ENCODE data around the gene SPZ1.

Gene SPZ1

DNA sequence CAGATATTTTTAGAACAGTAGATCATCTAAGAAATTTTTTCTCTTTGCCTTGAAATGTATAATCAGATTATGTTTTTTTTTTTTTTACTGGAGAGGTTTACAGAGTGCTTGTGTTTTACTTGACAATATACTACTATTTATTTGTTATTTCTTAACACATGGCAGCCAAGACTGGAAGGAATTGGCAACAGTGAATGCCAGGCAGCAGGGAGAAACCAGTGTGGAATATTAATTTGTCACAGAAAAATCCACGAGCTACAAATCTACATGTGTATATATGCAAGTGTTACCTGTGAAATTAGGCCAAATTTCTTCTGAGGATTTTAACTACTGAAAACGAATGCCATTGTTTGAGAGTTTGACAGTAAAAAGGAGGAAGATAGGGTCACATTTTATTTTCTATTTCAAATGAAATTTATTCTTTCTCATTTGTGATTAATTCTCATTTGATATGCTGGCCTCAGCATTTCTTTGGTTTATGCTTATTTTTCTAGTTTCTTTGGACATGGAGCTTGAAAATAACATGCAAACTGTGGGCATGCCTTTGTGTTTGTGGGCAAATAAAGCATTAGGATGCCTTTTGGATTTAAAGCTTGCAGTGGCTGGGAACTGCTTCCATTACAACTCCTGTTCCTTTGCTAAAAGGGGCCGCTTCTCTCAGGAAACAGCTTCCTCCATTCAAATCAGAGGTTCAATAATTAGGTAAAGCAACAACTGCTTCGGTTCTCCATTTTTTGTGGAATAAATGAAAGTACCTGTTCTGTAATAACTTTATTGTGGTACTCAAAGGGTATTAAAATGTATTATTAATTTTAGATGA lies 49.1 kb downstream of the SPZ1 start:
- no peaks in the 10 kb centered on the region for H3K27me3 ChIP-seq (ENCODE audit: insufficient read depth, low read length, poor library complexity)
- TF ChIP-seq, protein P1, sequence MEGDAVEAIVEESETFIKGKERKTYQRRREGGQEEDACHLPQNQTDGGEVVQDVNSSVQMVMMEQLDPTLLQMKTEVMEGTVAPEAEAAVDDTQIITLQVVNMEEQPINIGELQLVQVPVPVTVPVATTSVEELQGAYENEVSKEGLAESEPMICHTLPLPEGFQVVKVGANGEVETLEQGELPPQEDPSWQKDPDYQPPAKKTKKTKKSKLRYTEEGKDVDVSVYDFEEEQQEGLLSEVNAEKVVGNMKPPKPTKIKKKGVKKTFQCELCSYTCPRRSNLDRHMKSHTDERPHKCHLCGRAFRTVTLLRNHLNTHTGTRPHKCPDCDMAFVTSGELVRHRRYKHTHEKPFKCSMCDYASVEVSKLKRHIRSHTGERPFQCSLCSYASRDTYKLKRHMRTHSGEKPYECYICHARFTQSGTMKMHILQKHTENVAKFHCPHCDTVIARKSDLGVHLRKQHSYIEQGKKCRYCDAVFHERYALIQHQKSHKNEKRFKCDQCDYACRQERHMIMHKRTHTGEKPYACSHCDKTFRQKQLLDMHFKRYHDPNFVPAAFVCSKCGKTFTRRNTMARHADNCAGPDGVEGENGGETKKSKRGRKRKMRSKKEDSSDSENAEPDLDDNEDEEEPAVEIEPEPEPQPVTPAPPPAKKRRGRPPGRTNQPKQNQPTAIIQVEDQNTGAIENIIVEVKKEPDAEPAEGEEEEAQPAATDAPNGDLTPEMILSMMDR (IDR thresholded peaks at IDR 0.05; ENCODE audit: borderline replicate concordance, extremely low read depth, low read length, poor library complexity, severe bottlenecking): no peak
- TF ChIP-seq EZH2 (IDR thresholded peaks at IDR 0.05; ENCODE audit: borderline replicate concordance, low read depth, low read length, severe bottlenecking): no peak
- ATAC-seq (ENCODE audit: insufficient read depth, low read depth) (no peak), DNase-seq (no peak)
- H3K4me3 ChIP-seq (ENCODE audit: low read depth in 1 of 2, low read length in 2 of 2): no peak overlapping the region
- no peaks in the 10 kb centered on the region for H3K4me1 ChIP-seq (ENCODE audit: insufficient read depth, low read length)
- no peak overlapping the region for H3K9ac ChIP-seq (ENCODE audit: low read depth, low read length)
- no peaks in the 10 kb centered on the region for H3K36me3 ChIP-seq (ENCODE audit: insufficient read depth, low read length)
- H3K27ac ChIP-seq (ENCODE audit: low read length): no peak overlapping the region
- no peaks in the 10 kb centered on the region for H4K20me1 ChIP-seq (ENCODE audit: insufficient read depth, low read length)
- H3K9me3 ChIP-seq (ENCODE audit: insufficient read depth, low read length, severe bottlenecking): no peaks in the 10 kb centered on the region
- no peaks in the 10 kb centered on the region for H3K79me2 ChIP-seq (ENCODE audit: insufficient read depth, low read length)
- no peak overlapping the region for H2AFZ ChIP-seq (ENCODE audit: low read depth, low read length)
- H3K4me2 ChIP-seq (ENCODE audit: insufficient read depth, low read length): no peak overlapping the region

DNA sequence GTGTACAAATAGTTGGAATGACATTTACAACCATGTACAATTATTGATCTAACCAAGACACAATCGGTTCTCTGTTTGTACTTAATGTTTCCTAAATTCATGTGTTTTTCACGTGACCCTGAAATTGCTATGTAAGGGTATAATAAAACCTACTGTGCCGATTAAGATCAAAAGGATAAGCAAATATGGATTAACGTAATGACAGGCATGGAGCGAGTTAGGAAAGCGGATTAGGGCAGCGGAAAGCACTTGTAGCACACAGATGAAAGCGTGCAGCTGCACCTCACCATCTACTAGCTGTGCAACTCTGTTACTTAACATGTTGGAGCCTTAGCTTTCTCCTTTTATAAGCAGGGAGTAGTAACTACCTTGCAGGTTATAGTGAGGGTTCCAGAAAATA lies 49.7 kb downstream of the SPZ1 start:
- TF ChIP-seq, protein P1 (IDR thresholded peaks at IDR 0.05; ENCODE audit: borderline replicate concordance, extremely low read depth, low read length, poor library complexity, severe bottlenecking): no peak
- no peak for TF ChIP-seq EZH2 (IDR thresholded peaks at IDR 0.05; ENCODE audit: borderline replicate concordance, low read depth, low read length, severe bottlenecking)
- H3K4me2 ChIP-seq (ENCODE audit: insufficient read depth, low read length): no peak overlapping the region
- H3K9me3 ChIP-seq (ENCODE audit: insufficient read depth, low read length, severe bottlenecking): no peaks in the 10 kb centered on the region
- no peak overlapping the region for H2AFZ ChIP-seq (ENCODE audit: low read depth, low read length)
- no peaks in the 10 kb centered on the region for H3K4me1 ChIP-seq (ENCODE audit: insufficient read depth, low read length)
- H4K20me1 ChIP-seq (ENCODE audit: insufficient read depth, low read length): no peaks in the 10 kb centered on the region
- no peaks in the 10 kb centered on the region for H3K27me3 ChIP-seq (ENCODE audit: insufficient read depth, low read length, poor library complexity)
- no peaks in the 10 kb centered on the region for H3K36me3 ChIP-seq (ENCODE audit: insufficient read depth, low read length)
- H3K79me2 ChIP-seq (ENCODE audit: insufficient read depth, low read length): no peaks in the 10 kb centered on the region
- DNase-seq: no peak
- H3K4me3 ChIP-seq (ENCODE audit: low read depth in 1 of 2, low read length in 2 of 2): no peak overlapping the region
- H3K27ac ChIP-seq (ENCODE audit: low read length): no peak overlapping the region
- H3K9ac ChIP-seq (ENCODE audit: low read depth, low read length): no peak overlapping the region
- no peak for ATAC-seq (ENCODE audit: insufficient read depth, low read depth)

DNA sequence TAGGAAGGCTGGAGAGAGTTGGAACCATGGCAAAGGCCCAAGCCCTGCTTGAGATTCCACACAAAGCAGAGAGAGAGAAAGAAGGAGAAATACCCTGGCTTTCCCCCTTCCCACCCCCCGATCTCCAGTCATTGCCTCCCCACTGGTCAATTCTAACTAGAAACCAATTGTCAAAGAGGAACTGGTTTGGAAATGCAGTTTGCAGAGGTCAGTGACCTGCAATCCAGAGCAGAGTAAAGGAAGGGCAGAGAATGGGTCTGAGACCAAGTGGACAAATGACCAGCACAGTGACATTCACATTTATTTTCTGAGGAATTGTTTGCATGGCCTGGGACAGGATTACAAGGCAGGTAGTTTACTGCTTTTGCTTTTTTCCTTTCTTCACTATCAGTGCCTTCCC lies 50.6 kb downstream of the SPZ1 start:
- no peaks in the 10 kb centered on the region for H3K36me3 ChIP-seq (ENCODE audit: insufficient read depth, low read length)
- H3K9me3 ChIP-seq (ENCODE audit: insufficient read depth, low read length, severe bottlenecking): no peaks in the 10 kb centered on the region
- no peak overlapping the region for H3K4me2 ChIP-seq (ENCODE audit: insufficient read depth, low read length)
- no peaks in the 10 kb centered on the region for H4K20me1 ChIP-seq (ENCODE audit: insufficient read depth, low read length)
- H3K4me3 ChIP-seq (ENCODE audit: low read depth in 1 of 2, low read length in 2 of 2): no peak overlapping the region
- H3K27ac ChIP-seq (ENCODE audit: low read length): no peak overlapping the region
- no peaks in the 10 kb centered on the region for H3K79me2 ChIP-seq (ENCODE audit: insufficient read depth, low read length)
- no peak for DNase-seq
- H3K9ac ChIP-seq (ENCODE audit: low read depth, low read length): no peak overlapping the region
- H2AFZ ChIP-seq (ENCODE audit: low read depth, low read length): no peak overlapping the region
- no peak for ATAC-seq (ENCODE audit: insufficient read depth, low read depth)
- no peaks in the 10 kb centered on the region for H3K4me1 ChIP-seq (ENCODE audit: insufficient read depth, low read length)
- TF ChIP-seq, protein P1 (IDR thresholded peaks at IDR 0.05; ENCODE audit: borderline replicate concordance, extremely low read depth, low read length, poor library complexity, severe bottlenecking): no peak
- no peak for TF ChIP-seq EZH2 (IDR thresholded peaks at IDR 0.05; ENCODE audit: borderline replicate concordance, low read depth, low read length, severe bottlenecking)
- no peaks in the 10 kb centered on the region for H3K27me3 ChIP-seq (ENCODE audit: insufficient read depth, low read length, poor library complexity)
